Liver (tissue), 9 donors: ENCODE data around the gene FAM170B. TPM values are rescaled to one million over a fixed set of nuclear protein-coding genes. Genes with fewer than 3 reads are reported as not detected.

ENCODE experiments used
- DNase-seq: peaks from one replicate; pipeline ENCODE4 v3.0.0-alpha.2; 2017; ENCODE audit warnings: low spot score
- H3K27ac ChIP-seq, 2 donors: one replicate each; pipeline ENCODE4 v1.7.0; 2013; ENCODE audit warnings: inconsistent platforms in 2 of 2, low read length in 2 of 2, control low read depth in 1 of 2, low read depth in 1 of 2, mild to moderate bottlenecking in 1 of 2
- H3K27me3 ChIP-seq, 4 donors: one replicate each; pipeline versions ENCODE4 v1.6.1 to v1.7.0; 2013; ENCODE audit warnings: low read length in 3 of 4, inconsistent platforms in 1 of 4, mild to moderate bottlenecking in 1 of 4, moderate library complexity in 1 of 4; ENCODE audit not compliant: control insufficient read depth in 4 of 4, insufficient read depth in 4 of 4
- H3K36me3 ChIP-seq, 4 donors: one replicate each; pipeline versions ENCODE4 v1.6.1 to v1.7.0; 2013; ENCODE audit warnings: low read length in 3 of 4, mild to moderate bottlenecking in 3 of 4, low read depth in 1 of 4, moderate library complexity in 1 of 4; ENCODE audit not compliant: control insufficient read depth in 4 of 4, insufficient read depth in 3 of 4
- H3K4me1 ChIP-seq, 4 donors: one replicate each; pipeline versions ENCODE4 v1.6.1 to v1.7.0; 2013; ENCODE audit warnings: low read length in 3 of 4, mild to moderate bottlenecking in 3 of 4, moderate library complexity in 1 of 4; ENCODE audit not compliant: control insufficient read depth in 4 of 4, insufficient read depth in 4 of 4
- H3K4me3 ChIP-seq, 3 donors: one replicate each; pipeline versions ENCODE4 v1.6.1 to v1.7.0; 2013; ENCODE audit warnings: low read length in 3 of 3, control low read depth in 1 of 3, low read depth in 1 of 3, mild to moderate bottlenecking in 1 of 3
- H3K9ac ChIP-seq, 2 donors: one replicate each; pipeline ENCODE4 v1.7.0; 2013; ENCODE audit warnings: low read length in 2 of 2, mild to moderate bottlenecking in 2 of 2, moderate library complexity in 2 of 2, control low read depth in 1 of 2, low read depth in 1 of 2
- H3K9me3 ChIP-seq, 4 donors: one replicate each; pipeline versions ENCODE4 v1.6.1 to v1.7.0; 2013; ENCODE audit warnings: low read length in 3 of 4; ENCODE audit not compliant: control insufficient read depth in 4 of 4
- ATF3 ChIP-seq: IDR thresholded peaks from 2 replicates; pipeline ENCODE4 v1.6.1; 2016; ENCODE audit warnings: antibody characterized with exemption
- CTCF ChIP-seq: fragments of 150-350 bp; IDR thresholded peaks from 2 replicates; pipeline ENCODE4 v1.5.1; 2017; ENCODE audit warnings: improper control_type of control experiment, low read depth, low read length; ENCODE audit not compliant: missing input control
- FOXA1 ChIP-seq: IDR thresholded peaks from 2 replicates; pipeline ENCODE4 v1.6.1; 2016; ENCODE audit warnings: antibody characterized with exemption
- GABPA ChIP-seq, 2 donors: IDR thresholded peaks in 1 of 2; conservative IDR thresholded peaks in 1 of 2; 2 replicates each; pipeline ENCODE4 v1.6.1; 2016; ENCODE audit warnings: antibody characterized with exemption in 2 of 2, mild to moderate bottlenecking in 1 of 2, moderate library complexity in 1 of 2
- JUND ChIP-seq, 2 donors: IDR thresholded peaks; 2 replicates each; pipeline ENCODE4 v1.6.1; 2016; ENCODE audit warnings: antibody characterized with exemption in 2 of 2
- NR2F2 ChIP-seq: IDR thresholded peaks from 2 replicates; pipeline ENCODE4 v1.6.1; 2016; ENCODE audit warnings: antibody characterized with exemption
- RAD21 ChIP-seq, 2 donors: IDR thresholded peaks; 2 replicates each; pipeline ENCODE4 v1.6.1; 2016; ENCODE audit warnings: antibody characterized with exemption in 2 of 2, mild to moderate bottlenecking in 2 of 2
- REST ChIP-seq: IDR thresholded peaks from 2 replicates; pipeline ENCODE4 v1.6.1; 2016; ENCODE audit warnings: antibody characterized with exemption, mild to moderate bottlenecking
- SP1 ChIP-seq: IDR thresholded peaks from 2 replicates; pipeline ENCODE4 v1.6.1; 2018; ENCODE audit warnings: antibody characterized with exemption, mild to moderate bottlenecking
- TAF1 ChIP-seq: conservative IDR thresholded peaks from 2 replicates; pipeline ENCODE4 v1.6.1; 2016; ENCODE audit warnings: antibody characterized with exemption, mild to moderate bottlenecking
- YY1 ChIP-seq: IDR thresholded peaks from 2 replicates; pipeline ENCODE4 v1.6.1; 2016; ENCODE audit warnings: antibody characterized with exemption, mild to moderate bottlenecking
- ZBTB33 ChIP-seq: IDR thresholded peaks from 2 replicates; pipeline ENCODE4 v1.6.1; 2016; ENCODE audit warnings: antibody characterized with exemption
- WGBS: extraction: QIAGEN DNeasy Blood & Tissue Kit; methylation state at CpG from one replicate; pipeline ENCODE4 v1.1.7; 2013; 5-methylcytosine and 5-hydroxymethylcytosine counted together
- polyA plus RNA-seq, 2 donors: library from polyadenylated mRNA; stranded (reverse) in 1 of 2; unstranded in 1 of 2; fragments of 200-250 nt in 1 of 2; fragments of >200 nt in 1 of 2; fragmentation: Nextera tagmentation in 1 of 2; extraction: Ambion mirVana in 1 of 2; gene quantifications; one replicate each; pipeline versions ENCODE4 v1.2.1 to v1.2.3, GENCODE V29; 2013 to 2015
- total RNA-seq, 2 donors: library from RNA; depleted of rRNA; stranded (reverse); fragments of >200 nt; gene quantifications; one replicate each; pipeline ENCODE4 v1.2.3, GENCODE V29; 2014
- donor health status: healthy.
- donor health status: healthy.
- donor health status: healthy.
- donor health status: healthy.
- donor health status: healthy.

Gene FAM170B
- total and polyA plus RNA-seq, 4 donors: not detected

- no peaks in the 10 kb centered on the region for H3K27me3 ChIP-seq
- H3K4me3 ChIP-seq: peak within 1 kb of the TSS; percentile 3 to 74 (median 47)
- no peak for TF ChIP-seq GABPA (IDR thresholded peaks at IDR 0.05 in 1 of 2, conservative IDR thresholded peaks at IDR 0.05 in 1 of 2)
- peak; percentile 5 for TF ChIP-seq CTCF
- TF ChIP-seq JUND (IDR thresholded peaks at IDR 0.05): no peak
- H3K9ac ChIP-seq: no peak within 1 kb of the TSS
- no peaks in the 10 kb centered on the region for H3K9me3 ChIP-seq
- WGBS: 4% methylated on average over 95 of the region's 95 CpGs
- no peaks in the 10 kb centered on the region for H3K36me3 ChIP-seq
- peak; percentile 33 for DNase-seq
- H3K27ac ChIP-seq: no peak within 1 kb of the TSS
- H3K4me1 ChIP-seq: peaks cover 0 to 8% (median 4%) of the 10 kb centered on the region in 4 donors
These were observed 18.6 kb downstream of the FAM170B start, which contains the start of gene VSTM4 for GRCh38 chr10:49115015-49115795. TSS of gene VSTM4 (minus strand) at chr10:49115522. CDS start at chr10:49115485, 37 bp downstream.

GRCh38 chr10:49114718-49115014, 19.2 kb downstream of the FAM170B start:
- Histone ChIP-seq H3K9ac (no peak overlapping the region), H3K27me3 (no peaks in the 10 kb centered on the region), H3K9me3 (no peaks in the 10 kb centered on the region), H3K36me3 (no peaks in the 10 kb centered on the region), H3K4me3 (peak overlapping the region; percentile 3 to 74 (median 47)), H3K4me1 (peaks cover 0 to 8% (median 4%) of the 10 kb centered on the region in 4 donors), H3K27ac (no peak overlapping the region)
- TF ChIP-seq ZBTB33 (no peak), GABPA (IDR thresholded peaks at IDR 0.05 in 1 of 2, conservative IDR thresholded peaks at IDR 0.05 in 1 of 2) (no peak), REST (no peak), FOXA1 (no peak), RAD21 (IDR thresholded peaks at IDR 0.05) (no peak), JUND (IDR thresholded peaks at IDR 0.05) (no peak), NR2F2 (no peak), ATF3 (no peak), SP1 (no peak), TAF1 (no peak), YY1 (no peak)
- DNase-seq: no peak
- WGBS: 65% methylated on average over 9 of the region's 9 CpGs
